Measurements from ENCODE around the gene STRIT1. TPM values are rescaled to one million over a fixed set of nuclear protein-coding genes. Genes with fewer than 3 reads are reported as not detected.

The STRIT1 gene
- total RNA-seq, 2 donors from 2014 or later = not detected

DNA sequence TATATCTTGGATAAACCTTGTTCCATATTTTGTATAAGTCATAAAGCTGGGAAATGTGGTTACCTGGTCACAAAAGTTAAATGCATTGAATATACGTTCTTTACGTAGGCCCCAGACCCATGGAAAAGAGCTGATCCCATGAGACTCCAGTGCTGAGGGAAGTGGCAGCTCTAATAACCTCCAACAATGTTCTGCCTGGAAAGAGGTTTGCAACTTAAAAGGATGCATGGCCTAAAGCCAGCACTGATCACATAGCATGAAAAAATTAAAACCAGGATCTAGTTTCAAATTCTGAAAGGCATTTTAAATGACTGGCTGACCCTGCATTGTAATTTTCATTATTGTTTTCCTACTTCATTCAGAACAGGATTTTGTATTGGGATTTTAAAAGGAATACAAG, 27.9 kb upstream of the STRIT1 start:
- Mint-ChIP-seq H3K27ac (no peak overlapping the region), H3K9me3 (no peaks in the 10 kb centered on the region), H3K36me3 (no peaks in the 10 kb centered on the region)
- no peak for DNase-seq (ENCODE audit: low spot score in 2 of 2)
- ATAC-seq = no peak

DNA sequence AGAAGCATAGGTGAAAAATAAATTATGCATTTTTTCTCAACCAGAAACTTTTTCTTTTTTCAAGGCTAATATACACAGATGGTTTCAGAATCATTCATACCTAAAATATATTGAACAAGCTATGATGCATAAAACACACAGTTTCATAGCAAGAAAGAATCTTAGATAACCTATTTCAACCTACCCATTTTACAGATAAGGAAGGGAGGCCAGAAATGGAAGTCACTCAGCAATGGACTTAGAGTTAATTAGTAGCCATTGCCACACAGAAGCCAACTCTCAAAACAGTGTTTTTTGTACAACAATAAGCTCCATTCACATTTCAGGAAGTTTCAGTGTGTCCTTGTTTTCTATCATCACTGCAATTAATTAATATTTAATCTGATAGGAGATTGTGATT, 27.5 kb upstream of the STRIT1 start:
- no peak for ATAC-seq
- Mint-ChIP-seq H3K27ac (no peak overlapping the region), H3K9me3 (no peaks in the 10 kb centered on the region), H3K36me3 (no peaks in the 10 kb centered on the region)
- DNase-seq (ENCODE audit: low spot score in 2 of 2) = no peak

DNA sequence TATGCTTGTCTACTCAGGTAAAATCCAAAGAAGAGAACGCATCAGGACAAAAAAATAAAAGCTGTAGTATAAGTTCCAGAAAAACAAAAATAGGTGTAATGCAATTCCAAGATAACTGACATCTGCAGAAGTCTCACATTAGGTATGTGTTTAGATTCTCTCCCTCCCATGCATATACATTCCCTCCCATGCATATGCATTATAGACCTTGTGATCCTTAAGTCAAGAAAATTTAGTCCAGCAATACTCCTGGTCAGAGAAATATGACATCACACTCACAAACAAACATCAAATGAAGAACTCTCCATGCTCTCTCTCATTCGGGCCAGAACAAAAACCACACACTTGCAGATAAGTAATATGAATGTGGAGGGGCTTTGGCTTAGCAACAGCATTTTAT, 25.3 kb upstream of the STRIT1 start:
- no peaks in the 10 kb centered on the region for H3K36me3 Mint-ChIP-seq
- no peak for DNase-seq (ENCODE audit: low spot score in 2 of 2)
- H3K27ac Mint-ChIP-seq = no peak overlapping the region
- no peak for ATAC-seq
- H3K9me3 Mint-ChIP-seq = no peaks in the 10 kb centered on the region

DNA sequence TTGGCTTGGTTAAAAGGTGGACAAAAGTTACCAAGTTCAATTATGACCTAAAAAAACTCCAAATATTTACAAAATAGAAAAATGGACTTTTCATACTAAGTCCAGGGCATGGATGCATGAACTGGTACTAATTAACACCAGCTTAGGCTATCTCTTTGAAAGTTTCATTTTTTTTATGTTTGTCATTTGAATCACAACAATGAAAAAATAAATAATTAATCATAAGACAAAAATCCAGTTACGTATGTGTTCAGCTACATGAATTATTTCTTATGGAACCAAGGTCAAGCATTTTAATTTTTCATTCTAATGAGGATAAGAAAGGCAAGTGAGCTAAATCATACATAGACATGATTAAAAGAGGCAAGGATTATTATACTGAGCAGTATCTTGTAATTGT, 23.7 kb upstream of the STRIT1 start:
- H3K27ac Mint-ChIP-seq = no peak overlapping the region
- ATAC-seq (no peak), DNase-seq (ENCODE audit: low spot score in 2 of 2) (no peak)
- H3K36me3 Mint-ChIP-seq = no peaks in the 10 kb centered on the region
- H3K9me3 Mint-ChIP-seq = no peaks in the 10 kb centered on the region

DNA sequence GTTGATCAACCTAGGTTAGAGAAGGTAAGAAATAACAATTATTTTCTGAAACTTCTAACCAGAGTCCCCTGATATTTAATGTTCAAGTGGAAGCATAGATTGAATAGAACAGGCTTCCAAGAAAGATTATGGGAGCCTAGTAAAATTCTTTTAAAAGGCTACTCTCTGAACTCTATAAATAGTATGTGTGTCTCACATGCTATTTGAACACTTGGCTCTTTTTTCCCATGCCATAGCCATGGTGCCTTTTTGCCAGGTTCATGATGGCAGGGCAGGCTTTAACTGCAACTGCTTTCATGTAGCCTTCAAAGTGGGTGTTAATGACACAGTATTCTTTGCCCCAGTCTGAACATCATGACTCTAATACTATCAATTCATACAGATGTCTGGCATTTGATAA, 22.9 kb upstream of the STRIT1 start:
- no peaks in the 10 kb centered on the region for H3K9me3 Mint-ChIP-seq
- no peak overlapping the region for H3K27ac Mint-ChIP-seq
- ATAC-seq = no peak
- DNase-seq (ENCODE audit: low spot score in 2 of 2) = no peak
- H3K36me3 Mint-ChIP-seq = no peaks in the 10 kb centered on the region

DNA sequence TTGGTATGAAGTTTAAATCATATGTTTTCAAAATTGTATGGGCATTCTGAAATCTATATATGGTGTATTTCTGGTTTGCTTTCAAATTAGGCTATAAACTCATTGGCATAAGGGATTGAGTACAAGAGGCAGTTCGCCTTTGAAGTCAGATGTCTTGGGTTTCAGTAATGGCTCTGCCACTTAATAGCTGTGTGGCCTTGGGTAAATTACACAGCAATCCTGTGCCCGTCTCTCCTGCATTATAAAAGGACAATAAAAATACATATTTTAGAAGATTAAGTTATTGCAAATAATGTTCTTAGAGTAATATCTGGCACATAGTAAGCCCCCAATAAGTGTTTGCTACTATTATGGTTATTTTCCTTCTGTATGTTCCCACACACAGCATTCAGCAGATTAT, 20.4 kb upstream of the STRIT1 start:
- no peaks in the 10 kb centered on the region for H3K36me3 Mint-ChIP-seq
- no peak overlapping the region for H3K27ac Mint-ChIP-seq
- DNase-seq (ENCODE audit: low spot score in 2 of 2) (no peak), ATAC-seq (no peak)
- no peaks in the 10 kb centered on the region for H3K9me3 Mint-ChIP-seq

DNA sequence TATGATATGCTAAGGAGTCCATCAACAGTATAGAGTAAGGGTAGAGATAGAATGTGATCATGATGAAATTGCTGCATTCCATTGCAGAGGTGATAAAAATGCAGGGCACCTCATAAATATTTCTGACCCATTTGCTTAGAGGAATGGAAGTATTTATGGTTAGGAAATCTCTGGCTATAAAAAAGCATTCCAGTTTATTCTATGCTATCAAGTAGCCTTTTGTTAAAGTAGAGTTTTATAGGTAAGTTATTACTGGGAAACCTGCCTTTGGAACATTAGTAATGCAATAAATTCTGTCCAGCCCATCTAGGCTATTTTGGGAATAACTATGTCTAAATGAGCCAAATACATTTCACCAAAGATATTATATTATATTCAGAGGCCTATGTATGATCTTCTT, 19.8 kb upstream of the STRIT1 start:
- Mint-ChIP-seq H3K36me3 (no peaks in the 10 kb centered on the region), H3K27ac (no peak overlapping the region), H3K9me3 (no peaks in the 10 kb centered on the region)
- DNase-seq (ENCODE audit: low spot score in 2 of 2) = no peak
- ATAC-seq = no peak

DNA sequence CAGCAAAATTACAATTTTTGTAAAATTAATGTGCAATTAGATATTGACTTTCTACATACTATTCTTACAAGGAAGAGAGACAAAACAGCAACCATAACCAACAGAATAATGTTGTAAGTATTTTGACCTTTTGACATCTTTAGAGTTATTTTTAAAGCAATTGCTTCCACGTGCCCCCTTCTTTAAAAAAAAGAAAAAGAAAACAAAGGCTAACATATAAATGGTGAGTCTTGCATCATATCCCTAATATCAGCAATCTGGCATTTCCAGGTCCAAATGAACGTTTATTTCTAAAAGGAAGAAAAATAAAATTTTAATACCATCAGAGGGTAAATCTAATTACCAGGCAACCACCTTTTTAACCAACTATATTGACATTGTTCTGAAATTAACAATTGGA, 19.3 kb upstream of the STRIT1 start:
- no peaks in the 10 kb centered on the region for H3K36me3 Mint-ChIP-seq
- DNase-seq (ENCODE audit: low spot score in 2 of 2) (no peak), ATAC-seq (no peak)
- H3K27ac Mint-ChIP-seq = no peak overlapping the region
- no peaks in the 10 kb centered on the region for H3K9me3 Mint-ChIP-seq

DNA sequence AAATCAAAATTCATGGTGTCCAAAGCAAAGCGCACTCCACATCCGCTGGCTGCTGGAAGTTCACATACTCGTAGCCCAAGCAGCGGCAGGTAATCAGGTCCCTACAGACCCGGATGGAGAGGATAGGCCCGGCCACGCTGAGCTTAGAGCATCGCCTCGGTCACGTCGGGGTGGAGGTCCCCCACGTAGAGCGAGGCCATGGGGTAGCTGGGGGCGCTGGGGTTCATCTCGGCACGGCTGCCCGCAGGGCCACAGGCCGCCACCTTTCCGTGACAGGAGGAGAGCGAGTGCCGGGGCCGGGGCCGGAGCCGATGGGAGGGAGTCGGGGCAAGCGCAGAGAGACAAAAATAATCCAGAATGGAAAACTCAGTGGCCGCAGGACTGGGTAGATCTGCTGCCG, 16.1 kb upstream of the STRIT1 start:
- no peak overlapping the region for H3K27ac Mint-ChIP-seq
- ATAC-seq (no peak), DNase-seq (ENCODE audit: low spot score in 2 of 2) (no peak)
- H3K36me3 Mint-ChIP-seq = no peaks in the 10 kb centered on the region
- H3K9me3 Mint-ChIP-seq = no peaks in the 10 kb centered on the region

DNA sequence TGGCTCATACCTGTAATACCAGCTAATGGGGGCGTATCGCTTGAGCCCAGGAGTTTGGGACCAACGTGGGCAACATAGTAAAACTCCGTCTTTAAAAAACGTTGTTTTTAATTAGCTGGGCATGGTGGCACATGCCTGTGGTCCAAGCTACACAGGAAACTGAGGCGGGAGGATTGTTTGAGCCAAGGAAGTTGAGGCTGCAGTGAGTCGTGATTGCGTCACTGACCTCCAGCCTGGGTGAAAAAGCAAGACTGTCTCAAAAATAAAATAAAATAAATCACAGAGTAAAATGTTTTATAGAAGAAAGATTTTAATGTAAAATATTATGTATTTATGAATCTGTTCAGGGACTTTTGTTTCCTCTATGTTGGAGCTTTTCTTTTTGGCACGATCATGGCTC, 15.3 kb upstream of the STRIT1 start:
- DNase-seq (ENCODE audit: low spot score in 2 of 2) = no peak
- Mint-ChIP-seq H3K36me3 (no peaks in the 10 kb centered on the region), H3K27ac (no peak overlapping the region), H3K9me3 (no peaks in the 10 kb centered on the region)
- ATAC-seq = no peak

DNA sequence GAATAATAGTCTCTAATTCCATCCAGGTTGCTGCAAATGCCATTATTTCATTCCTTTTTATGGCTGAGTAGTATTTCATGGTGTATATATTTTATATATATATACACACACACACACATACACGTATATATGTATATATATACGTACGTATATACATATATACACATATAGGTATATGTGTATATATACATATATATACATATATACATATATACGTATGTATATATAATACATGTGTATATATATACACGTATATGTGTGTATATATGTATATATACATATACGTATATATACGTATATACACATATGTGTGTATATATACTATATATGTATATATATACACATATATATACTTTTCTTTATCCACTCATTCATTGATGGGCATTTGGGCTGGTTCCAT, 13.7 kb upstream of the STRIT1 start:
- Mint-ChIP-seq H3K36me3 (no peaks in the 10 kb centered on the region), H3K27ac (no peak overlapping the region), H3K9me3 (no peaks in the 10 kb centered on the region)
- DNase-seq (ENCODE audit: low spot score in 2 of 2) (no peak), ATAC-seq (no peak)

DNA sequence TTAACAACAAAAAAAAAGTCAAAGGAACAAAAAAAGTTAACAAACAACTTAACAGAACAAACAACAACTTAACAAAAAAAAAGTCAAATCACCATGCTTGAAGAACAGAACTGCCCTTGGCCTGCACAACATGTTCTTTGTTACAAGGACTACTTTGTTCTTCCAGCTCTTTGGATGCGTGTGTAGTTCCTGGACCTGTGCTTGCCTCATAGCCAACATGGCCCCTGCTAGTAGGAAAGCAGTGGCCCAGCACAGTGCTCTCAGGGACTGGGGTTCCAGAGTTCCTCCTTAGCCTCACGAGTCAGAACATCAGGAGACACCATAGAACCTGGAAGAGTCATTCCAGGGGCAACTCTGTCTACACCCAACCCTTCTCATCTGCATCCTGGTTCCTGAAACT, 10.9 kb upstream of the STRIT1 start:
- ATAC-seq (no peak), DNase-seq (ENCODE audit: low spot score in 2 of 2) (no peak)
- no peaks in the 10 kb centered on the region for H3K9me3 Mint-ChIP-seq

DNA sequence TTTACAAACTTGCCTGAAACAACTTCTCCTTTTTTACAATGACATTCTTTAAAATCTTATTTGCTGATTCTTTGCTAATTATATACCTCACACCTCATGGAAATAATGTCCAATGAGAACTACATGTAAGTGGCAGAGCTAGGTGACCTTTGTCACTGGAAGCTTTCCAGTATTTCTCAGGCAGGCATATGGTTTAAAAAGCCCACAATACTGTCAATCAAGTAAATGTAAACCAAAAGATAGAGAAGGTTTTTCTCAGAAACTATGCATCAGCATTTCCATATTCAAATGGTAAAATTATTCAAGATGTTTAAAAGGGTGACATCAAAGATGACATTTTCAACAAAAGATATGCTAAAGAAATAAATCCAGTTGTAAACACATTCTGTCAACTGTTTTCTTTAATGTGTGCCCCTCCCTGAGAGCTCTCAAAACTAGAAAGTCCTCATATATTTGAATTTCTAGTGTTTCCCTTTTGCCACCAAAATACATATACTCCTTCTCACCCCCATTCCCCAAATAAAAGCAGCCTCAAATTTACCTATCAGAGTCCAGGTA, 10.1 kb upstream of the STRIT1 start:
- H3K27ac Mint-ChIP-seq = no peak overlapping the region
- DNase-seq (ENCODE audit: low spot score in 2 of 2) (no peak), ATAC-seq (no peak)
- no peaks in the 10 kb centered on the region for H3K9me3 Mint-ChIP-seq
- no peaks in the 10 kb centered on the region for H3K36me3 Mint-ChIP-seq

More for the DNA sequence above, 10.9 kb upstream of the STRIT1 start:
- H3K36me3 Mint-ChIP-seq = no peaks in the 10 kb centered on the region
- no peak overlapping the region for H3K27ac Mint-ChIP-seq

DNA sequence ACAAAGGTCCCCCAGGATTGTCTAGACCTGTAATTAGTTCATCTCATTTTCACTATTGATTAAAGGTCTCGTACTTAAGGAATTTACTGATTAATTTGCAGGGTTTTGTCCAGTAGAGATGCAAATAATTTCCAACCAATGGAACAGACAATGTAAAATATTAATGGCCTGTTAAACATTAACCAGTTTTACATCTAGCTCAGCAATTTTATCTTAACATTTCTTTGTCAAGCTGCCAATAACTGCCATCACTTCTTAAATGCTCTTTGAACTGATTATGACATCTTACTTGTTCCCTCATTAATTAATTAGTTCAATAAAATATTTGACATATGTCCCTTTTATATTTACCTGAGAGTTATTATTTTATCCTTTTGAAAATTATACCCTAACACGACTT, 9.4 kb upstream of the STRIT1 start:
- Mint-ChIP-seq H3K9me3 (no peaks in the 10 kb centered on the region), H3K36me3 (no peaks in the 10 kb centered on the region), H3K27ac (no peak overlapping the region)
- ATAC-seq = no peak
- DNase-seq (ENCODE audit: low spot score in 2 of 2) = no peak

DNA sequence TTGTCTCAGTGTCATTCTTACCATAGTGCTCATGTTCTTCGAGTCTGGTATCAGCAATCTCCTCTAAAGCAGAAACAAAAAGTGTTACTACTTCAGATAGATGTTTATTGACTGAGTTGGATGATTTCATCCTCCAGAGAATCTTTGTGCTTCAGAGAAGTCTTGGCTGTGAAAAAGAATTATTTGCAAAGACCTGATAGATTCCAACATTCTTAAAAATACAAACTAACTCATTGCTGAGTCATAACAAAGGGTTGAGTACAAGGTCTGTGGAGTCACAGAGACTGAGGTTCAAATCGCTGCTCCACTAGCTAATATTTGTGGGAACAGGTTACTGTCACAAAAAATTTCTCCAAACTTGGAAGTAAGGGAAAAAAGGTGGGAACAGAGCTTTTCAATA, 9.0 kb upstream of the STRIT1 start:
- no peak for DNase-seq (ENCODE audit: low spot score in 2 of 2)
- H3K27ac Mint-ChIP-seq = no peak overlapping the region
- H3K9me3 Mint-ChIP-seq = no peaks in the 10 kb centered on the region
- no peak for ATAC-seq
- H3K36me3 Mint-ChIP-seq = no peaks in the 10 kb centered on the region

DNA sequence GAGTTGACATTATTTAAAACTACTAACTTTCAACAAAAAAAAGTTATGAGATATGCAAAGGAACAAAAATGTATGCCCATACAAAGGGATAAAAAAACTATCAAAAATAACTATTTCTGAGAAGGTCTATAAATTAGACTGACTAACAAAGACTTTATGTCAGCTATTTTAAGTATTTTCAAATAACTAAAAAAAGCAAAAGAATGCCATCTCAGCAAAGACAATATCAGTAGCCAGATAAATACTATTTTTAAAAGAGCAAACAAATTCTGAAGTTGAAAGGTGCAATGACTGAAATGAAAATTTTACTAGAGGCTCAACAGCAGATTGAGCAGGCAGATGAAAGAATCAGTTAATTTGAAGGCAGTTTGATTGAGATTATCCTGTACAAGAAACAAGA, 3.6 kb upstream of the STRIT1 start:
- no peak for DNase-seq (ENCODE audit: low spot score in 2 of 2)
- no peaks in the 10 kb centered on the region for H3K36me3 Mint-ChIP-seq
- no peak for ATAC-seq

DNA sequence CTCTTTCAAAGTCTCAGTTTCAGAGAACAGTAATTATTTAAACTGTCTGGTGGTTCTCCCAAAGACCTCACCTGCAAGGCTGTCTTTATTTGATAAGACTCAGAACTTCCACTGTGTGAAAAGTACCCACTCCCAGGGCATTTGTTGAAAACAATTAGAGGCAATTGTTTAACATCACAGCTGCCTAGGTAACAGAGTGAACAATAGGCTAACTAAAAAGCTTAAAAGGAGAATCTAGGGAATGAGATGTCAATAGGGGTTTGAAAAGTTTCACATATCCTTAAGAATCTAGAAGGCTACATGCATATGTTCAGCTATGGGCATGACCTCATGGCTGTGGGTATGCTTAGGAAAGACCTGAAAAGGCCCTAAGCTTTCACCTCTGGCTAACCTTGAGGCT, 2.9 kb upstream of the STRIT1 start:
- Mint-ChIP-seq H3K27ac (no peak overlapping the region), H3K9me3 (peaks cover 0 to 9% of the 10 kb centered on the region in 2 donors), H3K36me3 (no peaks in the 10 kb centered on the region)
- ATAC-seq (no peak), DNase-seq (ENCODE audit: low spot score in 2 of 2) (no peak)

More for the DNA sequence above, 3.6 kb upstream of the STRIT1 start:
- Mint-ChIP-seq H3K27ac (no peak overlapping the region), H3K9me3 (peaks cover 0 to 9% of the 10 kb centered on the region in 2 donors)

DNA sequence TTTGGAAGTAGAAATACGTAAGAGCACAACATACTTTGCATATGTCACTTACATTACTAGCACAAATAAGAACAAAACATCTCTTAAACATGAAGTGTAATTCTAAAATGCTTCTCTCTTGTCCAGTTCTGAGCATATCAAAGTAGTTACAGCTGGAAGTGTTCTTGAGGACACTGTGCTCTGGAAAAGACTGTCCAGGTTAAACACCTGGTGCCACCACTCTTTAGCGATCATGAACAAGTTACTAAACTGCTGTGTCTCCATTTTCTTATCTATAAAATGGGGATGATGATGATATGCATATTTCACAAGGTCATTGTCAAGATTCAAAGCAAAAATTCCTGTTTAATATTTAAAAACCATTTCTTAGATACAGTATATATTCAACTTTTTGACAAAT, 790 bp downstream of the STRIT1 start:
- no peak for DNase-seq (ENCODE audit: low spot score in 2 of 2)
- Mint-ChIP-seq H3K27ac (no peak overlapping the region), H3K36me3 (no peaks in the 10 kb centered on the region), H3K9me3 (peaks cover 0 to 9% of the 10 kb centered on the region in 2 donors)
- ATAC-seq = no peak

DNA sequence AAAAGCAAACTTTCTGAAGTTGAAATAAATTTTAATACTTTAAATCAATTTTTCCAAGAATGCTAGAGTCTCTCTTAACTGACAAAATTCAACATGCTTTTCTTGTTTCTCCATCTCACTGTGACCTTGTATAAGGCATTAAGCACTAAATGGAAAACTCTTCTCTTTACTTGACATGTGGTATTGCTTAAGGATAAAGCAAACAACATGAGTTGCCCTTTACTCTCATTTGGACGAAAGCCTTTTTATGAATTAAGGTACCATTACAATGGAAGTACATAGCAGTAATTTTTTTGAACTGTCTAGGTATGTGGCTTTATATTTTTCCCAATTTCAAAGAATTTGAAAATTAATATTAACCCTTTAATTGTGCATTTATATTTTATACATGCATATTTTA, 1.4 kb downstream of the STRIT1 start:
- H3K27ac Mint-ChIP-seq = no peak overlapping the region
- peaks cover 0 to 5% of the 10 kb centered on the region in 2 donors for H3K9me3 Mint-ChIP-seq
- ATAC-seq = no peak
- H3K36me3 Mint-ChIP-seq = no peaks in the 10 kb centered on the region
- no peak for DNase-seq (ENCODE audit: low spot score in 2 of 2)
